Adipocyte (in vitro differentiated cells): ENCODE measurements around the gene MKNK2.

Source experiments
- DNase-seq: peaks from one replicate; pipeline ENCODE4 v3.0.0-alpha.2; 2015; ENCODE audit warnings: low read depth
- H3K27me3 ChIP-seq: replicated peaks from 2 replicates; pipeline ENCODE4 v1.7.0; 2013; ENCODE audit warnings: mild to moderate bottlenecking, low read length, moderate library complexity; ENCODE audit not compliant: control insufficient read depth, insufficient read depth
- H3K36me3 ChIP-seq: 2 replicates; pipeline ENCODE4 v1.7.0; 2013; ENCODE audit warnings: low read length, mild to moderate bottlenecking, moderate library complexity; ENCODE audit not compliant: control insufficient read depth, insufficient read depth, severe bottlenecking
- H3K4me1 ChIP-seq: 2 replicates; pipeline ENCODE4 v1.7.0; 2013; ENCODE audit warnings: mild to moderate bottlenecking, low read length, moderate library complexity; ENCODE audit not compliant: control insufficient read depth, insufficient read depth
- H3K4me3 ChIP-seq: 2 replicates; pipeline ENCODE4 v1.7.0; 2013; ENCODE audit warnings: mild to moderate bottlenecking, low read length, moderate library complexity
- H3K9ac ChIP-seq: 2 replicates; pipeline ENCODE4 v1.7.0; 2013; ENCODE audit warnings: mild to moderate bottlenecking, low read length, moderate library complexity
- H3K9me3 ChIP-seq: 2 replicates; pipeline ENCODE4 v1.7.0; 2013; ENCODE audit warnings: mild to moderate bottlenecking, low read length, moderate library complexity; ENCODE audit not compliant: control insufficient read depth

Gene MKNK2

GRCh38 chr19:2061495-2062388, 10.7 kb upstream of the MKNK2 start:
- Histone ChIP-seq H3K4me1 (peaks cover 49% of the 10 kb centered on the region), H3K27me3 (no peaks in the 10 kb centered on the region), H3K9ac (peak overlapping the region; percentile 98), H3K4me3 (peak overlapping the region; percentile 85), H3K36me3 (no peaks in the 10 kb centered on the region), H3K9me3 (no peaks in the 10 kb centered on the region)
- DNase-seq: peak; percentile 99

- Histone ChIP-seq H3K36me3 (no peaks in the 10 kb centered on the region), H3K4me3 (peak overlapping the region; percentile 76), H3K4me1 (peaks cover 49% of the 10 kb centered on the region), H3K27me3 (no peaks in the 10 kb centered on the region), H3K9me3 (no peaks in the 10 kb centered on the region), H3K9ac (peak overlapping the region; percentile 98)
- DNase-seq: peak; percentile 77
These were observed 9.9 kb upstream of the MKNK2 start for GRCh38 chr19:2060884-2061494.

GRCh38 chr19:2059422-2060201, 8.6 kb upstream of the MKNK2 start:
- peaks cover 48% of the 10 kb centered on the region for H3K4me1 ChIP-seq
- peak overlapping the region; percentile 98 for H3K9ac ChIP-seq
- H3K9me3 ChIP-seq: no peaks in the 10 kb centered on the region
- H3K36me3 ChIP-seq: no peaks in the 10 kb centered on the region
- peak overlapping the region; percentile 76 for H3K4me3 ChIP-seq
- DNase-seq: peak; percentile 35
- H3K27me3 ChIP-seq: no peaks in the 10 kb centered on the region

GRCh38 chr19:2058570-2059421, 7.8 kb upstream of the MKNK2 start:
- Histone ChIP-seq H3K4me3 (peak overlapping the region; percentile 76), H3K36me3 (no peaks in the 10 kb centered on the region), H3K9ac (peak overlapping the region; percentile 98), H3K4me1 (peaks cover 45% of the 10 kb centered on the region), H3K27me3 (no peaks in the 10 kb centered on the region), H3K9me3 (no peaks in the 10 kb centered on the region)
- no peak for DNase-seq

DNA sequence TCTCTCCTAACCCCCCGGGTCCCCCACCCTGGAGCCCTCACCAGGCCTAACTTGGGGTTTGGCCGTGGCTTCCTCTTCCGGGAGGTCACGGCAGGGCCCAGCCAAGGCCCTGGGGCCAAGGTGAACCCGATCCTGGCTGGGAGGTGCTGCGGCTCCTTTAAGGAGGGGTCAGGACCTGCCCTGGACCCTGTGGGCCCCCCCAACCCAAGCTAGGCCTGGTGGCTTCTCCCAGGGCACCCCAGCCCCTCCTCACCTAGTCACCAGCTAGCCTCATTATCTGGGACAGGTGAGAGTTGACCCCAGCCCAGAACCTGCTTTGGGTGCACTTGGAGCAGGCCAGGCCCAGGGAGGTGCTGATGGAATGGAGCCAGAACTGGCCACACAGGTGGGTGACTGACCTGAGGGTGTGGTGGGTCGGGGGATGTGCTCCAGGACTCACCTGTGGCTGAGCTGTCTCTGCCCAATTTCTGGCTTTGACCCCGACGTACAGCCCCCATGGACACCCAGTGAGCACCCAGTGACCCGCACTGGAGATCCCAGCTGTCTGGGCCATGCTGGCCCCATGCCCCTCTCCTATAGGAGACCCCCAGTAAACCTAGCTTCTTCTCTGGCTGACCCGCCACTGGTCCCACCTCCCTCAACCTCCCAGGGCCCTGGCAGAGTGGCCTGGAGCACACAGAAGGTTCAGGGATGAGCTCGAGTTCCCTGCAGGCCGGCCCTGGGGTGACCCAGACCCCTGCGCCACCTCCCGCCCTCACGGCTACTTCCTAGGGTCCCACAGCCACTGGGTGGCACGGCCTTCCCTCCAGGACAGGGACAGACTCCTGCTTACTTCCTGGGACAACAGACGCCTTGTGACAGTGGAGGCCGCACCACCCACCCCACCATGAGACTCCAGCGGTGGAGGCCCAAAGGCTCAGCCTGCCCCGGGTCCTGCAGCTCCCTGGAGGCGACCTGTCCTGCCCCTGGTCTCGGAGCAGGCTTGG, 6.7 kb upstream of the MKNK2 start:
- no peaks in the 10 kb centered on the region for H3K9me3 ChIP-seq
- H3K9ac ChIP-seq: peak overlapping the region; percentile 98
- peaks cover 44% of the 10 kb centered on the region for H3K4me1 ChIP-seq
- no peak overlapping the region for H3K4me3 ChIP-seq
- H3K36me3 ChIP-seq: no peaks in the 10 kb centered on the region
- no peak for DNase-seq
- no peaks in the 10 kb centered on the region for H3K27me3 ChIP-seq

GRCh38 chr19:2056837-2057192, 5.8 kb upstream of the MKNK2 start:
- peak overlapping the region; percentile 51 for H3K9ac ChIP-seq
- H3K27me3 ChIP-seq: no peaks in the 10 kb centered on the region
- peaks cover 43% of the 10 kb centered on the region for H3K4me1 ChIP-seq
- H3K9me3 ChIP-seq: no peaks in the 10 kb centered on the region
- no peak overlapping the region for H3K4me3 ChIP-seq
- DNase-seq: no peak
- H3K36me3 ChIP-seq: no peaks in the 10 kb centered on the region

DNA sequence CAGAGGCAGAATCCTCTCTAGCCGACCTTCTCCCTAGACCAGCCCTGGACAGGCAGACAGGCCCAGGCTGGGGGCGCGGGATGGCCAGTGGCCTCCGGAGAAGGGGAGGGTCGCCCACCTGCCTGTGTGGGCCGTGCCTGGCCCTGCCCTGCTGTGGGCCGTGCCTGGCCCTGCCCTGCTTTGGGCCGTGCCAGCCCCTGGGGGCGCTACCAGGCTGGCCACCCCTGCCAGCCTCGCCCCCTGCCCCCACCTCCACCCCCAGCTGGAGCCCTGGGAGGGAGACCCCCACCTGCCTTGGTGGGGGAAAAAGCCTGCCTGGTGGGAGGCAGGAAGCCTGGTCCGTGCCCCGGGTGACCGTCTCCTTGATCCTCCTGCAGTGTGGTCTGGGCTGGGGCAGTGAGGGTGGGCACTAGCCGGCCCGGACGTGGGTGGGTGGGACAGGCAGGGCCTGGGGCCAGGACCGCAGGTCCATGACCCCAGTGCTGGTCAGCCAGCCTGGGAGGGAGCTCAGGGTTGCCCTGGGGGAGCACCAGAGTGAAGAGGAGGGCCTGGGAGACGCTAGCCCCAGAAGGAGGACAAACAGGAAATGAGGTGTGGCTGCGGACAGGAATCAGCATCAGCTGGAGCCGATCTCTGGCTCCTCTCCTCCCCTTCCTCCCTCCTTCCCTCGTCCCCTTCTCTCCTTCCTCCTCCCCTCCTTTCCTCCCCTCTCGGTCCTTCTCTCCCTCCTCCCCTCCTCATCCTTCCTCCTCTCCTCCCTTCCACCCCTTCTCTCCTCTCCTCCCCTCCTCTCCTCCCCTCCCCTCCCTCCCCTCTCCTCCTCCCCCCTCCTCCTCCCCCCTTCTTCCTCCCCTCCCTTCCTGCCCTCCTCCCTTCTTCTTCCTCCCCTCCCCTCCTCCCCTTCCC, 5.1 kb upstream of the MKNK2 start:
- peak; percentile 58 for DNase-seq
- Histone ChIP-seq H3K27me3 (no peaks in the 10 kb centered on the region), H3K9ac (peak overlapping the region; percentile 71), H3K4me3 (peak overlapping the region; percentile 47), H3K4me1 (peaks cover 46% of the 10 kb centered on the region), H3K36me3 (no peaks in the 10 kb centered on the region), H3K9me3 (no peaks in the 10 kb centered on the region)

GRCh38 chr19:2054763-2055162, 3.7 kb upstream of the MKNK2 start:
- H3K27me3 ChIP-seq: no peaks in the 10 kb centered on the region
- no peak overlapping the region for H3K4me3 ChIP-seq
- peaks cover 34% of the 10 kb centered on the region for H3K4me1 ChIP-seq
- H3K36me3 ChIP-seq: no peaks in the 10 kb centered on the region
- no peak for DNase-seq
- no peak overlapping the region for H3K9ac ChIP-seq
- no peaks in the 10 kb centered on the region for H3K9me3 ChIP-seq

GRCh38 chr19:2053601-2054389, 2.8 kb upstream of the MKNK2 start:
- Histone ChIP-seq H3K4me3 (no peak overlapping the region), H3K9me3 (no peaks in the 10 kb centered on the region), H3K9ac (no peak overlapping the region), H3K4me1 (peaks cover 30% of the 10 kb centered on the region), H3K27me3 (no peaks in the 10 kb centered on the region), H3K36me3 (peaks cover 5% of the 10 kb centered on the region)
- DNase-seq: no peak
